B cell (primary cell): Measurements from ENCODE around the gene RABL6. TPM values are rescaled to one million over a fixed set of nuclear protein-coding genes. Genes with fewer than 3 reads are reported as not detected.
"Not testable (repeated sequence)": the region's sequence is repeated elsewhere in the genome, so short reads cannot be mapped to it uniquely, and the experiment has no call there.

Experiments used
- ATAC-seq: fragments of 200-7000 bp; cut with Tn5 transposase; one replicate; pipeline ENCODE4 v1.10.0; 2021; ENCODE audit warnings: low read depth, mild to moderate bottlenecking, moderate number of reproducible peaks, moderate library complexity
- CTCF ChIA-PET: fragments of 350-600 bp; sonication (Branson Sonifier 250); formaldehyde crosslinking; loops from one replicate; lab custom pipeline; 2021; ENCODE audit warnings: antibody characterized with exemption, inconsistent platforms; lab: Charles Lee
- POLR2A ChIA-PET: fragments of 350-600 bp; sonication (Branson Sonifier 250); formaldehyde crosslinking; loops from one replicate; lab custom pipeline; 2021; ENCODE audit warnings: antibody characterized with exemption; lab: Charles Lee
- DNase-seq: peaks from one replicate; pipeline ENCODE4 v3.0.0; 2013
- H2AFZ ChIP-seq: 2 replicates; pipeline ENCODE4 v1.6.1; 2012; ENCODE audit warnings: mild to moderate bottlenecking, low read depth, low read length; ENCODE audit not compliant: insufficient read depth, poor library complexity, severe bottlenecking
- H3K27ac ChIP-seq, 2 donors: 1 replicate in 1 of 2; 2 replicates in 1 of 2; pipeline ENCODE4 v1.5.1; 2012 to 2013; ENCODE audit warnings: low read length in 2 of 2, mild to moderate bottlenecking in 2 of 2, moderate library complexity in 1 of 2
- H3K27me3 ChIP-seq, 4 experiments: fragments of 200-600 bp in 1 of 4; sonication (generic) in 1 of 4; replicated peaks in 1 of 4; 1 replicate in 2 of 4; 2 replicates in 2 of 4; pipeline versions ENCODE4 v1.6.1 to v1.7.0; 2013 to 2016; ENCODE audit warnings: low read length in 3 of 4, mild to moderate bottlenecking in 2 of 4, mixed read lengths in 1 of 4, moderate library complexity in 1 of 4; ENCODE audit not compliant: insufficient read depth in 4 of 4, control insufficient read depth in 3 of 4; ENCODE audit errors: control extremely low read depth in 1 of 4
- H3K36me3 ChIP-seq, 2 experiments: replicated peaks in 1 of 2; 1 replicate in 1 of 2; 2 replicates in 1 of 2; pipeline versions ENCODE4 v1.6.1 to v1.7.1; 2013; ENCODE audit warnings: low read length in 1 of 2; ENCODE audit not compliant: insufficient read depth in 2 of 2, control insufficient read depth in 1 of 2; ENCODE audit errors: control extremely low read depth in 1 of 2, extremely low read depth in 1 of 2
- H3K4me1 ChIP-seq, 2 donors: fragments of 200-600 bp in 1 of 2; sonication (generic) in 1 of 2; 1 replicate in 1 of 2; 2 replicates in 1 of 2; pipeline versions ENCODE4 v1.5.1 to v1.6.1; 2013 to 2017; ENCODE audit warnings: low read length in 2 of 2; ENCODE audit not compliant: control insufficient read depth in 2 of 2, insufficient read depth in 2 of 2
- H3K4me2 ChIP-seq: replicated peaks from 2 replicates; pipeline ENCODE3; 2012; ENCODE audit warnings: mild to moderate bottlenecking, low read depth, low read length; ENCODE audit not compliant: poor library complexity, severe bottlenecking
- H3K4me3 ChIP-seq, 5 experiments: fragments of 200-600 bp in 1 of 5; sonication (generic) in 1 of 5; 1 replicate in 3 of 5; 2 replicates in 2 of 5; pipeline versions ENCODE4 v1.5.1 to v1.7.0; 2011 to 2016; ENCODE audit warnings: low read length in 4 of 5, mild to moderate bottlenecking in 4 of 5, low read depth in 2 of 5, control low read depth in 1 of 5, moderate library complexity in 1 of 5; ENCODE audit not compliant: insufficient read depth in 1 of 5; ENCODE audit errors: control extremely low read depth in 1 of 5, extremely low read depth in 1 of 5
- H3K79me2 ChIP-seq: fragments of 200-600 bp; sonication (generic); one replicate; pipeline ENCODE4 v1.6.0; 2016; ENCODE audit warnings: low read length; ENCODE audit not compliant: control insufficient read depth, insufficient read depth
- H3K9ac ChIP-seq: fragments of 200-600 bp; sonication (generic); 2 replicates; pipeline ENCODE4 v1.6.1; 2017; ENCODE audit warnings: mild to moderate bottlenecking, low read length, moderate library complexity
- H3K9me3 ChIP-seq, 3 donors: one replicate each; pipeline versions ENCODE4 v1.6.1 to v1.7.1; 2013; ENCODE audit warnings: low read length in 2 of 3; ENCODE audit not compliant: control insufficient read depth in 2 of 3, insufficient read depth in 1 of 3; ENCODE audit errors: control extremely low read depth in 1 of 3
- H4K20me1 ChIP-seq: 2 replicates; pipeline ENCODE4 v1.6.0; 2012; ENCODE audit warnings: mild to moderate bottlenecking, low read length; ENCODE audit not compliant: insufficient read depth, control insufficient read depth, poor library complexity, severe bottlenecking
- H3K27ac Mint-ChIP-seq: one replicate; pipeline ENCODE4 v1.8.0; 2021; ENCODE audit warnings: mixed read lengths
- H3K27me3 Mint-ChIP-seq: one replicate; pipeline ENCODE4 v1.8.0; 2021; ENCODE audit warnings: mixed read lengths
- H3K4me1 Mint-ChIP-seq: one replicate; pipeline ENCODE4 v1.8.0; 2021; ENCODE audit warnings: mixed read lengths
- H3K4me3 Mint-ChIP-seq: one replicate; pipeline ENCODE4 v1.8.0; 2021; ENCODE audit warnings: mixed read lengths
- H3K9me3 Mint-ChIP-seq: one replicate; pipeline ENCODE4 v1.8.0; 2022; ENCODE audit warnings: mixed read lengths; ENCODE audit not compliant: insufficient read depth
- CTCF ChIP-seq: fragments of 200-600 bp; IDR thresholded peaks from one replicate; pipeline ENCODE4 v1.8.0; 2022; ENCODE audit warnings: antibody characterized with exemption, mild to moderate bottlenecking
- EZH2 ChIP-seq: IDR thresholded peaks from 2 replicates; pipeline ENCODE4 v1.6.1; 2012; ENCODE audit warnings: borderline replicate concordance, low read depth, mild to moderate bottlenecking, moderate library complexity, low read length; ENCODE audit not compliant: insufficient read depth, poor library complexity, severe bottlenecking
- WGBS: methylation state at CpG from one replicate; pipeline ENCODE4 v1.1.5; 2013; ENCODE audit warnings: missing lambda C conversion rate; ENCODE audit not compliant: insufficient coverage; 5-methylcytosine and 5-hydroxymethylcytosine counted together
- intact Hi-C: fragments of 100-400 bp; cut with micrococcal nuclease; formaldehyde crosslinking; loops from one replicate; pipeline ENCODE4 v1.10.0; 2022
- polyA plus RNA-seq: library from polyadenylated mRNA; depleted of rRNA; stranded (reverse); fragments of >200 nt; gene quantifications from 2 replicates; pipeline ENCODE4 v1.2.3, GENCODE V29; 2012
- total RNA-seq, 2 donors: library from RNA; stranded (reverse); fragments of 120-200 nt in 1 of 2; gene quantifications; 1 replicate in 1 of 2; 2 replicates in 1 of 2; pipeline versions ENCODE4 v1.2.3 to v1.2.4, GENCODE V29; 2013 to 2022

Gene RABL6
- total and polyA plus RNA-seq, 2 donors (not counting 1 experiment from before 2014, with no cell fraction given) = 33.6 to 70.5 TPM

- no peaks in the 10 kb centered on the region for H3K27me3 Mint-ChIP-seq
- Histone ChIP-seq H3K4me2 (no peak overlapping the region), H4K20me1 (no peaks in the 10 kb centered on the region), H3K27me3 (no peaks in the 10 kb centered on the region), H3K9ac (no peak overlapping the region), H3K79me2 (no peaks in the 10 kb centered on the region), H3K27ac (no peak overlapping the region), H3K4me3 (no peak overlapping the region), H3K36me3 (peaks cover 0 to 43% of the 10 kb centered on the region in 2 experiments), H3K9me3 (no peaks in the 10 kb centered on the region), H2AFZ (no peak overlapping the region), H3K4me1 (no peaks in the 10 kb centered on the region)
- ATAC-seq (no peak), DNase-seq (no peak)
- WGBS = 90% methylated on average over 23 of the region's 23 CpGs
- TF ChIP-seq EZH2 = no peak
- no peak for TF ChIP-seq CTCF
- no peaks in the 10 kb centered on the region for H3K4me1 Mint-ChIP-seq
- ChIA-PET POLR2A (interaction anchor here (0.6 kb wide), 1 partner anchor 9 kb away, joined by 3 read pairs; no protein-coding TSS in a partner anchor), CTCF (interaction anchor here (0.8 kb wide), 1 partner anchor 16 kb away, joined by 3 read pairs; no protein-coding TSS in a partner anchor)
- no peak overlapping the region for H3K27ac Mint-ChIP-seq
- no peaks in the 10 kb centered on the region for H3K9me3 Mint-ChIP-seq
- intact Hi-C loops = no loop called here
- H3K4me3 Mint-ChIP-seq = no peak overlapping the region
These were observed 24.0 kb downstream of the RABL6 start for GRCh38 chr9:136831720-136832104.

- H3K27ac ChIP-seq = no peak overlapping the region
- no peaks in the 10 kb centered on the region for H3K27me3 Mint-ChIP-seq
- peaks cover 0 to 43% of the 10 kb centered on the region in 2 experiments for H3K36me3 ChIP-seq
- no peak overlapping the region for H3K4me3 ChIP-seq
- ATAC-seq = no peak
- CTCF ChIA-PET = interaction anchor here (0.8 kb wide), 1 partner anchor 17 kb away, joined by 3 read pairs; no protein-coding TSS in a partner anchor
- no peaks in the 10 kb centered on the region for H3K27me3 ChIP-seq
- H3K27ac Mint-ChIP-seq = no peak overlapping the region
- H3K4me1 Mint-ChIP-seq = no peaks in the 10 kb centered on the region
- no peak overlapping the region for H3K4me3 Mint-ChIP-seq
- no peaks in the 10 kb centered on the region for H3K4me1 ChIP-seq
- no peaks in the 10 kb centered on the region for H3K9me3 Mint-ChIP-seq
- no peaks in the 10 kb centered on the region for H3K79me2 ChIP-seq
- POLR2A ChIA-PET = interaction anchor here (0.6 kb wide), 1 partner anchor 10 kb away, joined by 3 read pairs; the partner anchor contains the start of gene AJM1
- no peak for TF ChIP-seq EZH2
- no peak for TF ChIP-seq CTCF
- no peak for DNase-seq
- H4K20me1 ChIP-seq = no peaks in the 10 kb centered on the region
- 99% methylated on average over 9 of the region's 9 CpGs for WGBS
- H2AFZ ChIP-seq = no peak overlapping the region
- intact Hi-C loops = no loop called here
- H3K9ac ChIP-seq = no peak overlapping the region
- H3K9me3 ChIP-seq = no peaks in the 10 kb centered on the region
- H3K4me2 ChIP-seq = no peak overlapping the region
These were observed 24.8 kb downstream of the RABL6 start for GRCh38 chr9:136832581-136832980.

- ATAC-seq, H3K4me3 ChIP-seq, intact Hi-C loops, H3K4me1 ChIP-seq, H3K9me3 Mint-ChIP-seq, H4K20me1 ChIP-seq, H3K27me3 Mint-ChIP-seq, H3K4me3 Mint-ChIP-seq, DNase-seq, H3K79me2 ChIP-seq, H3K9me3 ChIP-seq, H2AFZ ChIP-seq, H3K27ac Mint-ChIP-seq, H3K4me1 Mint-ChIP-seq, H3K9ac ChIP-seq, H3K27me3 ChIP-seq, H3K4me2 ChIP-seq, H3K27ac ChIP-seq: not testable (repeated sequence)
- CTCF ChIA-PET = interaction anchor here (1.1 kb wide), 1 partner anchor 9 kb away, joined by 3 read pairs; the partner anchor contains the start of gene AJM1
- 96% methylated on average over 13 of the region's 16 CpGs for WGBS
- POLR2A ChIA-PET = interaction anchor here (0.6 kb wide), 1 partner anchor 9 kb away, joined by 3 read pairs; the partner anchor contains the start of gene AJM1
- peaks cover 0 to 37% of the 10 kb centered on the region in 2 experiments for H3K36me3 ChIP-seq
These were observed 25.8 kb downstream of the RABL6 start for GRCh38 chr9:136833381-136834048.
